Ramos (cell line): ENCODE data around the gene SH3RF2.
"Not testable (repeated sequence)": the region's sequence is repeated elsewhere in the genome, so short reads cannot be mapped to it uniquely, and the experiment has no call there.

Experiments
- in situ Hi-C: fragments of 300-500 bp; cut with MboI; formaldehyde crosslinking; loops from one replicate; pipeline ENCODE4 v1.14.3; 2022; ENCODE audit warnings: low sequenced_read_pairs; ENCODE audit not compliant: unreplicated experiment

The SH3RF2 gene

GRCh38 chr5:145936401-145937131 lies at the start of gene SH3RF2:
Gene SH3RF2 (plus strand): TSS chr5:145936578. CDS start chr5:145937929, 1,351 bp downstream.
- in situ Hi-C loops = no loop called here

- in situ Hi-C loops = no loop called here
Measured at GRCh38 chr5:145887217-145887616, 49.2 kb upstream of the SH3RF2 start.

GRCh38 chr5:145887976-145888574 lies 48.3 kb upstream of the SH3RF2 start:
- in situ Hi-C loops = no loop called here

- in situ Hi-C loops = no loop called here
Measured at GRCh38 chr5:145889611-145890010, 46.8 kb upstream of the SH3RF2 start.

- in situ Hi-C loops = not testable (repeated sequence)
Measured at GRCh38 chr5:145891378-145891777, 45.0 kb upstream of the SH3RF2 start.

GRCh38 chr5:145898171-145898570 lies 38.2 kb upstream of the SH3RF2 start:
- in situ Hi-C loops = no loop called here

- in situ Hi-C loops = no loop called here
Measured at GRCh38 chr5:145902421-145902820, 34.0 kb upstream of the SH3RF2 start.

GRCh38 chr5:145903113-145903512 lies 33.3 kb upstream of the SH3RF2 start:
- in situ Hi-C loops = no loop called here

- in situ Hi-C loops = no loop called here
Measured at GRCh38 chr5:145903867-145904266, 32.5 kb upstream of the SH3RF2 start.

- in situ Hi-C loops = no loop called here
Measured at GRCh38 chr5:145904743-145905142, 31.6 kb upstream of the SH3RF2 start.

- in situ Hi-C loops = no loop called here
Measured at GRCh38 chr5:145906401-145906800, 30.0 kb upstream of the SH3RF2 start.

- in situ Hi-C loops = no loop called here
Measured at GRCh38 chr5:145908206-145908960, 28.0 kb upstream of the SH3RF2 start.

GRCh38 chr5:145911164-145911563 lies 25.2 kb upstream of the SH3RF2 start:
- in situ Hi-C loops = no loop called here

GRCh38 chr5:145912019-145912418 lies 24.4 kb upstream of the SH3RF2 start:
- in situ Hi-C loops = no loop called here

GRCh38 chr5:145912594-145912993 lies 23.8 kb upstream of the SH3RF2 start:
- in situ Hi-C loops = no loop called here

- in situ Hi-C loops = no loop called here
Measured at GRCh38 chr5:145913701-145914100, 22.7 kb upstream of the SH3RF2 start.

- in situ Hi-C loops = no loop called here
Measured at GRCh38 chr5:145915970-145916638, 20.3 kb upstream of the SH3RF2 start.

GRCh38 chr5:145917288-145917687 lies 19.1 kb upstream of the SH3RF2 start:
- in situ Hi-C loops = no loop called here

- in situ Hi-C loops = no loop called here
Measured at GRCh38 chr5:145918397-145918796, 18.0 kb upstream of the SH3RF2 start.

- in situ Hi-C loops = no loop called here
Measured at GRCh38 chr5:145919413-145919812, 17.0 kb upstream of the SH3RF2 start.
